CD14-positive monocyte (primary cell): ENCODE results near the gene CPA4. TPM values are rescaled to one million over a fixed set of nuclear protein-coding genes. Genes with fewer than 3 reads are reported as not detected.

Source experiments
- DNase-seq, 3 donors: peaks; one replicate each; pipeline ENCODE4 v3.0.0-alpha.2; 2011 to 2022
- H2AFZ ChIP-seq: 2 replicates; pipeline ENCODE4 v1.6.0; 2012; ENCODE audit warnings: mild to moderate bottlenecking, low read depth, low read length, inconsistent platforms; ENCODE audit not compliant: insufficient read depth, poor library complexity, severe bottlenecking
- H3K27ac ChIP-seq, 2 donors: 1 replicate in 1 of 2; 2 replicates in 1 of 2; pipeline ENCODE4 v1.5.1; 2012 to 2013; ENCODE audit warnings: low read length in 2 of 2, control low read depth in 1 of 2, inconsistent platforms in 1 of 2, low read depth in 1 of 2, mild to moderate bottlenecking in 1 of 2
- H3K27me3 ChIP-seq, 2 donors: one replicate each; pipeline versions ENCODE4 v1.6.0 to v1.6.1; 2011 to 2013; ENCODE audit warnings: low read length in 2 of 2; ENCODE audit not compliant: control insufficient read depth in 2 of 2, insufficient read depth in 2 of 2
- H3K36me3 ChIP-seq, 2 donors: replicated peaks in 1 of 2; 1 replicate in 1 of 2; 2 replicates in 1 of 2; pipeline versions ENCODE4 v1.5.1 to v1.6.1; 2012 to 2013; ENCODE audit warnings: low read length in 2 of 2, control low read depth in 1 of 2, inconsistent platforms in 1 of 2, mild to moderate bottlenecking in 1 of 2; ENCODE audit not compliant: insufficient read depth in 2 of 2, control insufficient read depth in 1 of 2
- H3K4me1 ChIP-seq, 2 donors: 1 replicate in 1 of 2; 2 replicates in 1 of 2; pipeline versions ENCODE4 v1.5.1 to v1.6.1; 2012 to 2013; ENCODE audit warnings: low read length in 2 of 2, control low read depth in 1 of 2, inconsistent platforms in 1 of 2, mild to moderate bottlenecking in 1 of 2, moderate library complexity in 1 of 2; ENCODE audit not compliant: insufficient read depth in 2 of 2, control insufficient read depth in 1 of 2
- H3K4me2 ChIP-seq: replicated peaks from 2 replicates; pipeline ENCODE3; 2012; ENCODE audit warnings: low read length, moderate library complexity, mild to moderate bottlenecking; ENCODE audit not compliant: poor library complexity, severe bottlenecking; ENCODE audit errors: extremely low read depth
- H3K4me3 ChIP-seq, 3 experiments: fragments of 200-600 bp in 1 of 3; sonication (generic) in 1 of 3; replicated peaks in 1 of 3; 1 replicate in 2 of 3; 2 replicates in 1 of 3; pipeline ENCODE4 v1.5.1; 2011 to 2013; ENCODE audit warnings: low read length in 3 of 3, mild to moderate bottlenecking in 3 of 3, control low read depth in 2 of 3, low read depth in 2 of 3, inconsistent platforms in 1 of 3, moderate library complexity in 1 of 3
- H3K79me2 ChIP-seq: 2 replicates; pipeline ENCODE4 v1.6.0; 2012; ENCODE audit warnings: mild to moderate bottlenecking, control low read depth, inconsistent platforms, low read length, moderate library complexity; ENCODE audit not compliant: insufficient read depth
- H3K9ac ChIP-seq: 2 replicates; pipeline ENCODE4 v1.6.0; 2017; ENCODE audit warnings: low read length, mild to moderate bottlenecking; ENCODE audit not compliant: insufficient read depth, poor library complexity, severe bottlenecking
- H3K9me3 ChIP-seq, 2 donors: replicated peaks in 1 of 2; 1 replicate in 1 of 2; 2 replicates in 1 of 2; pipeline versions ENCODE4 v1.5.1 to v1.6.1; 2012 to 2013; ENCODE audit warnings: low read length in 2 of 2, control low read depth in 1 of 2; ENCODE audit not compliant: control insufficient read depth in 1 of 2, insufficient read depth in 1 of 2
- H4K20me1 ChIP-seq: 2 replicates; pipeline ENCODE4 v1.6.0; 2012; ENCODE audit warnings: mild to moderate bottlenecking, low read length, control low read depth, moderate library complexity; ENCODE audit not compliant: insufficient read depth
- H3K27ac Mint-ChIP-seq, 7 donors: one replicate each; pipeline ENCODE4 v1.8.0; 2020; ENCODE audit warnings: mild to moderate bottlenecking in 7 of 7, mixed read lengths in 7 of 7, moderate library complexity in 6 of 7, inconsistent platforms in 2 of 7
- H3K27me3 Mint-ChIP-seq, 3 donors: one replicate each; pipeline ENCODE4 v1.8.0; 2021 to 2022; ENCODE audit warnings: low read depth in 3 of 3, mild to moderate bottlenecking in 3 of 3, mixed read lengths in 3 of 3, moderate library complexity in 3 of 3, inconsistent platforms in 1 of 3
- H3K36me3 Mint-ChIP-seq, 2 donors: one replicate each; pipeline ENCODE4 v1.8.0; 2020; ENCODE audit warnings: mixed read lengths in 2 of 2, inconsistent platforms in 1 of 2, mild to moderate bottlenecking in 1 of 2
- H3K4me1 Mint-ChIP-seq: one replicate; pipeline ENCODE4 v1.8.0; 2020; ENCODE audit warnings: mild to moderate bottlenecking, mixed read lengths
- H3K4me3 Mint-ChIP-seq, 2 donors: one replicate each; pipeline ENCODE4 v1.8.0; 2020; ENCODE audit warnings: mild to moderate bottlenecking in 2 of 2, mixed read lengths in 2 of 2, moderate library complexity in 1 of 2
- H3K9me3 Mint-ChIP-seq, 7 donors: one replicate each; pipeline ENCODE4 v1.8.0; 2020 to 2022; ENCODE audit warnings: mixed read lengths in 7 of 7, mild to moderate bottlenecking in 6 of 7, moderate library complexity in 6 of 7, inconsistent platforms in 2 of 7
- WGBS: methylation state at CpG from one replicate; pipeline ENCODE4 v1.1.5; 2013; ENCODE audit warnings: missing lambda C conversion rate; ENCODE audit not compliant: insufficient coverage; 5-methylcytosine and 5-hydroxymethylcytosine counted together
- intact Hi-C, 2 donors: fragments of 100-400 bp; cut with micrococcal nuclease; formaldehyde crosslinking; loops; one replicate each; pipeline versions ENCODE4 v1.15.0 to v1.15.1; 2023
- polyA plus RNA-seq, 3 donors: library from polyadenylated mRNA; depleted of rRNA in 1 of 3; unstranded in 2 of 3; stranded (reverse) in 1 of 3; fragments of 300-500 nt in 2 of 3; fragments of >200 nt in 1 of 3; fragmentation: Illumina TruSeq in 2 of 3; gene quantifications; 1 replicate in 2 of 3; 2 replicates in 1 of 3; pipeline ENCODE4 v1.2.3, GENCODE V29; 2012 to 2021
- TF ChIP-seq, protein P1 (sequence below): fragments of 200-600 bp; IDR thresholded peaks from one replicate; pipeline ENCODE4 v1.8.0; 2022; ENCODE audit warnings: antibody characterized with exemption, mild to moderate bottlenecking

The CPA4 gene
- polyA plus RNA-seq, 3 donors: not detected

DNA sequence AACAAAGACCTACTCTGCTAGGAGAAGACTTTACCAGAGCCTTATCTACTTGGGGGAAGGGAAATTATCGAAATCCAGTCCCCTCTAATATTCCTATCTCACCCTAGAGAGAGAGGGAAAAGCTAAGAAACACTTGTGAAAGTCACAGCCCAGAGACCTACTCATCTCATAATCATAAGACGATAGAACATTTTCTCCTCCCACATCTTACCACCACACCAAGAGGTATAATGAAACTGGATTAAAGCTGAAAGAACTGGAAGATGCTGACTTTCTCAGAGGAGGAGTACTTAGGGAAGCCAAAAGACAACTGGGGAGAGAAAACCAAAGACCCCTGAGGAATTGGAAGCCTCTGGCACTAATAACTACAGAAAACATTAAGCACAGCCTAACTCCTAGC is 40.9 kb downstream of the CPA4 start:
- H3K27me3 ChIP-seq: no peaks in the 10 kb centered on the region
- no peak overlapping the region for H3K4me3 ChIP-seq
- no peak overlapping the region for H3K27ac ChIP-seq
- Mint-ChIP-seq H3K27me3 (peaks cover 0 to 3% (median 0%) of the 10 kb centered on the region in 3 donors), H3K4me3 (no peak overlapping the region), H3K36me3 (no peaks in the 10 kb centered on the region), H3K9me3 (no peaks in the 10 kb centered on the region), H3K27ac (no peak overlapping the region), H3K4me1 (no peaks in the 10 kb centered on the region)
- H3K36me3 ChIP-seq: no peaks in the 10 kb centered on the region
- no peak for DNase-seq
- no peaks in the 10 kb centered on the region for H3K4me1 ChIP-seq
- H3K79me2 ChIP-seq: no peaks in the 10 kb centered on the region
- WGBS: no CpG with 5 or more reads among the region's 2 CpGs
- H3K9me3 ChIP-seq: no peaks in the 10 kb centered on the region
- H2AFZ ChIP-seq: no peak overlapping the region
- no peaks in the 10 kb centered on the region for H4K20me1 ChIP-seq
- H3K4me2 ChIP-seq: no peak overlapping the region
- H3K9ac ChIP-seq: no peak overlapping the region
- TF ChIP-seq, protein P1, sequence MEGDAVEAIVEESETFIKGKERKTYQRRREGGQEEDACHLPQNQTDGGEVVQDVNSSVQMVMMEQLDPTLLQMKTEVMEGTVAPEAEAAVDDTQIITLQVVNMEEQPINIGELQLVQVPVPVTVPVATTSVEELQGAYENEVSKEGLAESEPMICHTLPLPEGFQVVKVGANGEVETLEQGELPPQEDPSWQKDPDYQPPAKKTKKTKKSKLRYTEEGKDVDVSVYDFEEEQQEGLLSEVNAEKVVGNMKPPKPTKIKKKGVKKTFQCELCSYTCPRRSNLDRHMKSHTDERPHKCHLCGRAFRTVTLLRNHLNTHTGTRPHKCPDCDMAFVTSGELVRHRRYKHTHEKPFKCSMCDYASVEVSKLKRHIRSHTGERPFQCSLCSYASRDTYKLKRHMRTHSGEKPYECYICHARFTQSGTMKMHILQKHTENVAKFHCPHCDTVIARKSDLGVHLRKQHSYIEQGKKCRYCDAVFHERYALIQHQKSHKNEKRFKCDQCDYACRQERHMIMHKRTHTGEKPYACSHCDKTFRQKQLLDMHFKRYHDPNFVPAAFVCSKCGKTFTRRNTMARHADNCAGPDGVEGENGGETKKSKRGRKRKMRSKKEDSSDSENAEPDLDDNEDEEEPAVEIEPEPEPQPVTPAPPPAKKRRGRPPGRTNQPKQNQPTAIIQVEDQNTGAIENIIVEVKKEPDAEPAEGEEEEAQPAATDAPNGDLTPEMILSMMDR: no peak
- intact Hi-C loops: no loop called here

DNA sequence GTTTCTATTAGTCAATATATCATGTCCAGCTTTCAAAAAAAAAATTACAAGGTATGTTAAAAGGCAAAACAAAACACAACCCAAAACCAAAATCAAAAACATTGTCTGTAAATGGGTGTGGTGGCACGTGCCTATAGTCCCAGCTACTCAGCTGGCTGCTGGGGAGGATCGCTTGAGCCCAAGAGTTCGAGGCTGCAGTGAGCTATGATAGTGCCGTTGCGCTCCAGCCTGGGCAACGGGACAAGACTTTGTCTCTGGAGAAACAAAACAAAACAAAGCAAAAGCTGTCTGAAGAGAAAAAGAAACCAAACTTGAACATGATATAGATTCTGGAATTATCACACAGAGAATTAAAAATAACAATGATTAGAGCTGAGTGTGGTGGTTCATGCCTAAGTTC is 41.3 kb downstream of the CPA4 start:
- Histone ChIP-seq H3K4me3 (no peak overlapping the region), H3K9ac (no peak overlapping the region), H3K36me3 (no peaks in the 10 kb centered on the region), H3K27me3 (no peaks in the 10 kb centered on the region), H3K4me1 (no peaks in the 10 kb centered on the region), H3K27ac (no peak overlapping the region), H2AFZ (no peak overlapping the region), H3K4me2 (no peak overlapping the region), H4K20me1 (no peaks in the 10 kb centered on the region), H3K79me2 (no peaks in the 10 kb centered on the region), H3K9me3 (no peaks in the 10 kb centered on the region)
- intact Hi-C loops: no loop called here
- DNase-seq: no peak
- no peak overlapping the region for H3K4me3 Mint-ChIP-seq
- H3K27me3 Mint-ChIP-seq: peaks cover 0 to 3% (median 0%) of the 10 kb centered on the region in 3 donors
- H3K9me3 Mint-ChIP-seq: no peaks in the 10 kb centered on the region
- H3K27ac Mint-ChIP-seq: peak overlapping the region in 1 of 7 donors; percentile 65
- H3K36me3 Mint-ChIP-seq: no peaks in the 10 kb centered on the region
- no peaks in the 10 kb centered on the region for H3K4me1 Mint-ChIP-seq
- WGBS: 96% methylated on average over 4 of the region's 6 CpGs
- TF ChIP-seq, protein P1: no peak
